Thyroid gland (tissue), 4 donors: ENCODE measurements around the gene TAS2R41. TPM values are rescaled to one million over a fixed set of nuclear protein-coding genes. Genes with fewer than 3 reads are reported as not detected.

Experiments
- DNase-seq, 2 donors: peaks; one replicate each; pipeline ENCODE4 v3.0.0-alpha.2; 2019
- H3K27ac ChIP-seq, 3 donors: fragments of 200-600 bp; sonication (generic); 1 replicate in 2 of 3; 2 replicates in 1 of 3; pipeline ENCODE4 v1.5.1; 2016 to 2019; ENCODE audit warnings: mild to moderate bottlenecking in 1 of 3, moderate library complexity in 1 of 3
- H3K27me3 ChIP-seq: fragments of 200-600 bp; sonication (generic); one replicate; pipeline ENCODE4 v1.5.1; 2019
- H3K36me3 ChIP-seq, 2 donors: fragments of 200-600 bp; sonication (generic); one replicate each; pipeline ENCODE4 v1.5.1; 2016 to 2019
- H3K4me1 ChIP-seq, 2 donors: fragments of 200-600 bp; sonication (generic); one replicate each; pipeline ENCODE4 v1.5.1; 2017 to 2019
- H3K4me3 ChIP-seq, 3 donors: fragments of 200-600 bp; sonication (generic); replicated peaks in 1 of 3; 1 replicate in 2 of 3; 2 replicates in 1 of 3; pipeline ENCODE4 v1.5.1; 2016; ENCODE audit warnings: mild to moderate bottlenecking in 1 of 3
- H3K9me3 ChIP-seq: fragments of 200-600 bp; sonication (generic); one replicate; pipeline ENCODE4 v1.5.1; 2017
- CTCF ChIP-seq, 6 experiments: fragments of 200-600 bp in 3 of 6; fragments of 450-650 bp in 3 of 6; sonication (generic) in 3 of 6; IDR thresholded peaks; one replicate each; pipeline ENCODE4 v1.5.1; 2016 to 2019; ENCODE audit warnings: antibody characterized with exemption in 6 of 6, mild to moderate bottlenecking in 2 of 6, inconsistent platforms in 1 of 6, moderate library complexity in 1 of 6
- POLR2A ChIP-seq, 2 donors: fragments of 450-650 bp; IDR thresholded peaks; one replicate each; pipeline ENCODE4 v1.6.1; 2017; ENCODE audit warnings: antibody characterized with exemption in 2 of 2, mild to moderate bottlenecking in 2 of 2, moderate library complexity in 1 of 2
- WGBS, 2 donors: methylation state at CpG; one replicate each; pipeline ENCODE4 v1.1.5; 2017; 5-methylcytosine and 5-hydroxymethylcytosine counted together
- intact Hi-C: fragments of 100-400 bp; cut with DNase I; formaldehyde crosslinking; loops from one replicate; pipeline ENCODE4 v1.15.1; 2023
- total RNA-seq, 4 donors: library from RNA; depleted of rRNA; stranded (reverse); fragments of >200 nt; gene quantifications; one replicate each; pipeline ENCODE4 v1.2.3, GENCODE V29; 2016

TAS2R41 gene
- total RNA-seq, 4 donors from 2014 or later = not detected

- intact Hi-C loops = no loop called here
- Histone ChIP-seq H3K27me3 (no peaks in the 10 kb centered on the region), H3K27ac (no peak overlapping the region), H3K9me3 (no peaks in the 10 kb centered on the region), H3K36me3 (no peaks in the 10 kb centered on the region), H3K4me3 (no peak overlapping the region), H3K4me1 (no peaks in the 10 kb centered on the region)
- no peak for TF ChIP-seq CTCF (IDR thresholded peaks at IDR 0.05)
- TF ChIP-seq POLR2A (IDR thresholded peaks at IDR 0.05) = no peak
- DNase-seq = no peak
- 80 to 83% methylated on average over 3 of the region's 3 CpGs for WGBS, 2 donors
Observed at GRCh38 chr7:143458681-143459080, 19.0 kb upstream of the TAS2R41 start.

- H3K9me3 ChIP-seq = no peaks in the 10 kb centered on the region
- no peak overlapping the region for H3K27ac ChIP-seq
- H3K36me3 ChIP-seq = no peaks in the 10 kb centered on the region
- WGBS, 2 donors = 95 to 96% methylated on average over 1 of the region's 1 CpG
- H3K4me3 ChIP-seq = no peak overlapping the region
- TF ChIP-seq CTCF (IDR thresholded peaks at IDR 0.05) (no peak), POLR2A (IDR thresholded peaks at IDR 0.05) (no peak)
- H3K4me1 ChIP-seq = no peaks in the 10 kb centered on the region
- no peak for DNase-seq
- intact Hi-C loops = no loop called here
- H3K27me3 ChIP-seq = no peaks in the 10 kb centered on the region
Observed at GRCh38 chr7:143459359-143459758, 18.3 kb upstream of the TAS2R41 start.

GRCh38 chr7:143460271-143460979 is 17.2 kb upstream of the TAS2R41 start:
- intact Hi-C loops = no loop called here
- WGBS, 2 donors = 79% methylated on average over 4 of the region's 4 CpGs
- Histone ChIP-seq H3K4me1 (no peaks in the 10 kb centered on the region), H3K36me3 (no peaks in the 10 kb centered on the region), H3K4me3 (no peak overlapping the region), H3K27ac (no peak overlapping the region), H3K27me3 (no peaks in the 10 kb centered on the region), H3K9me3 (no peaks in the 10 kb centered on the region)
- TF ChIP-seq CTCF (IDR thresholded peaks at IDR 0.05) (no peak), POLR2A (IDR thresholded peaks at IDR 0.05) (no peak)
- DNase-seq = no peak

DNA sequence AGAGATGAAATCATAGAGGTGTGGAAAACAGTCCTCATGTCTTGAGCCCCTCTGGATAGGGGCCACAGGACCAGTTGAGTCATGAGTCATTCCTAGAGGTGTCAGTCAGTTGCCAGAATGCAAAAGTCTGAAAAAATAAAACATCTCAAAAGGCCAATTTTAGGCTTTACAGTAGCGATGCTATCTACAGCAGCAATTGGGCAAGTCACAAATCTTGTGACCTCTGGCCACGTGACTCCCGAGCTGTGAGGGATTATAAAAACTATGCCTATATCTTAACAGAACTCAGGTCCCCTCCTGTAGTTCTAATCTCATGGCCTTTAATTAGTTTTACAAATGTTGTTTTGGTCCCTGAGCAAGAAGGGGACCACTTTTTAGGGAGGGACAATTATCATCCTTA is 15.6 kb upstream of the TAS2R41 start:
- Histone ChIP-seq H3K36me3 (no peaks in the 10 kb centered on the region), H3K27ac (no peak overlapping the region), H3K27me3 (no peaks in the 10 kb centered on the region), H3K4me3 (no peak overlapping the region), H3K9me3 (no peaks in the 10 kb centered on the region), H3K4me1 (no peaks in the 10 kb centered on the region)
- intact Hi-C loops = no loop called here
- no peak for DNase-seq
- 77 to 84% methylated on average over 3 of the region's 3 CpGs for WGBS, 2 donors
- TF ChIP-seq CTCF (IDR thresholded peaks at IDR 0.05) (no peak), POLR2A (IDR thresholded peaks at IDR 0.05) (no peak)

- no peak for TF ChIP-seq POLR2A (IDR thresholded peaks at IDR 0.05)
- TF ChIP-seq CTCF (IDR thresholded peaks at IDR 0.05) = no peak
- H3K27me3 ChIP-seq = no peaks in the 10 kb centered on the region
- H3K4me3 ChIP-seq = no peak overlapping the region
- intact Hi-C loops = no loop called here
- no peak overlapping the region for H3K27ac ChIP-seq
- H3K36me3 ChIP-seq = no peaks in the 10 kb centered on the region
- H3K4me1 ChIP-seq = no peaks in the 10 kb centered on the region
- no peaks in the 10 kb centered on the region for H3K9me3 ChIP-seq
- no peak for DNase-seq
Observed at GRCh38 chr7:143463556-143463955, 14.1 kb upstream of the TAS2R41 start.
